GM12878 (cell line): ENCODE results near the gene MAMDC4. TPM values are rescaled to one million over a fixed set of nuclear protein-coding genes. Genes with fewer than 3 reads are reported as not detected.

Experiments
- ATAC-seq: fragments of 200-7000 bp; cut with Tn5 transposase; 3 replicates; pipeline ENCODE4 v1.9.1; 2020; ENCODE audit warnings: mild to moderate bottlenecking, moderate library complexity
- BruUV-seq: library from RNA; stranded (reverse); fragments of 400-500 nt; replicated peaks from 2 replicates; lab custom pipeline; 2021; lab: Mats Ljungman, UMichigan
- CTCF ChIA-PET: fragments of 300-600 bp; sonication (Branson Sonifier 250); formaldehyde crosslinking; extraction: SDS; loops from one replicate; lab custom pipeline; 2021; ENCODE audit warnings: inconsistent platforms; lab: Yijun Ruan, JAX
- POLR2A ChIA-PET: fragments of 350-600 bp; formaldehyde crosslinking; extraction: SDS; loops from one replicate; lab custom pipeline; 2021; ENCODE audit warnings: inconsistent platforms; lab: Charles Lee
- RAD21 ChIA-PET: fragments of 300-600 bp; sonication (Branson Sonifier 250); formaldehyde crosslinking; loops from one replicate; lab custom pipeline; 2023; ENCODE audit warnings: antibody characterized with exemption; ENCODE audit not compliant: unreplicated experiment; lab: Charles Lee
- SMC1A ChIA-PET: fragments of 300-600 bp; sonication (Branson Sonifier 250); formaldehyde crosslinking; loops from one replicate; lab custom pipeline; 2023; ENCODE audit not compliant: unreplicated experiment, uncharacterized antibody; lab: Charles Lee
- DNase-seq: peaks from one replicate; pipeline ENCODE4 v3.0.0-alpha.2; 2011; ENCODE audit warnings: low read depth, low spot score
- FAIRE-seq: peaks from 3 replicates; lab custom pipeline; 2011; peaks lifted over from hg19 to GRCh38; lab: Jason Lieb, UNC
- H2AFZ ChIP-seq: 2 replicates; pipeline ENCODE4 v1.6.0; 2011; ENCODE audit warnings: low read depth, low read length, control low read depth; ENCODE audit not compliant: control insufficient read depth
- H3K27ac ChIP-seq: 2 replicates; pipeline ENCODE4 v1.5.1; 2011; ENCODE audit warnings: control low read depth; ENCODE audit not compliant: control insufficient read depth, insufficient read depth
- H3K27me3 ChIP-seq, 2 experiments: replicated peaks in 1 of 2; 2 replicates each; pipeline versions ENCODE4 v1.6.0 to v1.6.1; 2011; ENCODE audit warnings: low read length in 1 of 2; ENCODE audit not compliant: control insufficient read depth in 2 of 2, insufficient read depth in 2 of 2
- H3K36me3 ChIP-seq, 2 experiments: 2 replicates each; pipeline ENCODE4 v1.5.1; 2011; ENCODE audit warnings: low read length in 1 of 2; ENCODE audit not compliant: control insufficient read depth in 2 of 2, insufficient read depth in 2 of 2
- H3K4me1 ChIP-seq: 2 replicates; pipeline ENCODE4 v1.6.1; 2011; ENCODE audit warnings: mild to moderate bottlenecking, low read length, moderate library complexity, mixed read lengths; ENCODE audit not compliant: control insufficient read depth, insufficient read depth
- H3K4me2 ChIP-seq: 2 replicates; pipeline ENCODE4 v1.6.0; 2011; ENCODE audit warnings: control low read depth; ENCODE audit not compliant: control insufficient read depth, insufficient read depth
- H3K4me3 ChIP-seq: fragments of 200-600 bp; sonication (generic); 2 replicates; pipeline ENCODE4 v1.5.1; 2016
- H3K79me2 ChIP-seq: 2 replicates; pipeline ENCODE4 v1.6.0; 2011; ENCODE audit warnings: low read length; ENCODE audit not compliant: control insufficient read depth, insufficient read depth
- H3K9ac ChIP-seq: 2 replicates; pipeline ENCODE4 v1.8.0; 2011; ENCODE audit warnings: low read length, control low read depth, mixed read lengths; ENCODE audit not compliant: control insufficient read depth, insufficient read depth
- H3K9me3 ChIP-seq: replicated peaks from 3 replicates; pipeline ENCODE4 v1.5.1; 2011; ENCODE audit warnings: mild to moderate bottlenecking, low read length; ENCODE audit not compliant: control insufficient read depth, insufficient read depth
- H4K20me1 ChIP-seq: 2 replicates; pipeline ENCODE4 v1.6.0; 2011; ENCODE audit not compliant: control insufficient read depth, insufficient read depth
- GATAD2B ChIP-seq: fragments of 450-650 bp; conservative IDR thresholded peaks from 2 replicates; pipeline ENCODE4 v1.6.1; 2017; ENCODE audit warnings: low read depth, mild to moderate bottlenecking, moderate library complexity
- LARP7 ChIP-seq: fragments of 450-650 bp; IDR thresholded peaks from 2 replicates; pipeline ENCODE4 v1.6.1; 2017; ENCODE audit warnings: mild to moderate bottlenecking
- POLR2A ChIP-seq: IDR thresholded peaks from 2 replicates; pipeline ENCODE4 v1.6.1; 2011; ENCODE audit warnings: low read depth, mild to moderate bottlenecking, low read length
- TCF12 ChIP-seq: IDR thresholded peaks from 2 replicates; pipeline ENCODE4 v1.6.1; 2011; ENCODE audit warnings: low read depth, mild to moderate bottlenecking, low read length
- ZNF207 ChIP-seq: fragments of 450-650 bp; IDR thresholded peaks from 2 replicates; pipeline ENCODE4 v1.6.1; 2014; ENCODE audit warnings: antibody characterized with exemption, mild to moderate bottlenecking, borderline replicate concordance
- WGBS: methylation state at CpG from one replicate; pipeline ENCODE4 v1.1.6; 2016; ENCODE audit warnings: low lambda C conversion rate; ENCODE audit not compliant: insufficient replicate concordance, insufficient coverage; ENCODE audit errors: missing lambda C conversion rate; 5-methylcytosine and 5-hydroxymethylcytosine counted together
- in situ Hi-C: fragments of 300-500 bp; cut with MboI; formaldehyde crosslinking; loops from 9 replicates; pipeline ENCODE4 v1.14.3; 2018; ENCODE audit warnings: mixed read lengths
- intact Hi-C: fragments of 100-400 bp; cut with micrococcal nuclease; formaldehyde crosslinking; loops from one replicate; pipeline ENCODE4 v1.14.2; 2022; ENCODE audit not compliant: unreplicated experiment
- polyA plus RNA-seq, 11 experiments: library from polyadenylated mRNA; depleted of rRNA in 4 of 11; unstranded in 6 of 11; stranded (reverse) in 5 of 11; fragments of >200 nt; fragmentation: Nextera tagmentation in 4 of 11; fragmentation: Illumina TruSeq in 1 of 11; extraction: Ambion mirVana in 4 of 11; extraction: Trizol in 1 of 11; gene quantifications; 1 replicate in 1 of 11; 2 replicates in 10 of 11; pipeline versions ENCODE4 v1.2.1 to v1.2.3, GENCODE V29; 2011 to 2016; ENCODE audit warnings: inconsistent platforms in 2 of 11, missing spikeins in 2 of 11, low read depth in 1 of 11
- total RNA-seq, 4 experiments: library from RNA; depleted of rRNA in 3 of 4; stranded (reverse); fragments of >200 nt in 3 of 4; fragmentation: Illumina TruSeq in 1 of 4; extraction: Trizol in 1 of 4; gene quantifications; 2 replicates each; pipeline versions ENCODE4 v1.2.1 to v1.2.3, GENCODE V29; 2013 to 2021

MAMDC4 gene
- total and polyA plus RNA-seq, 10 of the 15 experiments (the other 5 are each of a cell fraction or from before 2014, with no cell fraction given), result 0.22 to 5.7 (median 2.4) TPM; not detected in 1

DNA sequence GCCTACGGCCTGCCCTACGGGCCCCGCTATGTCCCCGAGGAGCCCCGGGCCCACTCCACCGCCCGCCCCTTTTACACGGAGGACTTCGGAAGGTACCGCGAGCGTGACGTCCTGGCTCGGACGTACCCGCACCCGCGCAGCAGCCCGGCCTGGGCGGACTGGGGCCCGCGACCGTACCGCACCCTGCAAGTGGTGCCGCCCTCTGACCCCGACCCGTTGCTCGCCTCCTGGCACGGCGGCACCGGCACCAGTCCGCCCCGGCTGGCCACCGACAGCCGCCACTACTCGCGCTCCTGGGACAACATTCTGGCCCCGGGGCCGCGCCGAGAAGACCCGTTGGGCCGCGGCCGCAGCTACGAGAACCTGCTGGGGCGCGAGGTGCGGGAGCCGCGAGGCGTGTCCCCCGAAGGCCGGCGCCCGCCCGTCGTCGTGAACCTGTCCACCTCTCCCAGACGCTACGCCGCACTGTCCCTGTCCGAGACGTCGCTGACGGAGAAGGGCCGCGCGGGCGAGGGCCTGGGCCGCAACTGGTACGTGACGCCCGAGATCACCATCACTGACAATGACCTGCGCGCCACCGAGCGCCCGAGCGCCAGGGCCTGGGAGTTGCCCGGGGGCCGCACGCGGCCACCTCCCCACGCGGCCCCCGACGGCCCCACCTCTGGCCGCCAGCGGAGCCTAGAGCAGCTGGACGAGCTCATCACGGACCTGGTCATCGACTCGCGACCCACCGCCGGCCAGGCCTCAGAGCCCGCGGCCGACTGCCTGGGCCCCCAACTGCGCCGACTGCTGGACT, 6.5 kb upstream of the MAMDC4 start:
- in situ Hi-C loops, result no loop called here
- Histone ChIP-seq H2AFZ (no peak overlapping the region), H3K4me2 (no peak overlapping the region), H3K36me3 (peaks cover 1 to 3% of the 10 kb centered on the region in 2 experiments; a peak in 3 of 4 replicates), H3K4me3 (no peak overlapping the region), H3K9me3 (peaks cover 4% of the 10 kb centered on the region; the same call in 1 of the 3 replicates), H3K4me1 (peaks cover 13% of the 10 kb centered on the region), H3K27ac (no peak overlapping the region), H3K9ac (no peak overlapping the region), H3K79me2 (peaks cover 10% of the 10 kb centered on the region; the same call in 1 of the 2 replicates), H4K20me1 (no peaks in the 10 kb centered on the region; the same call in 1 of the 2 replicates), H3K27me3 (no peaks in the 10 kb centered on the region; a peak in 1 of 4 replicates)
- FAIRE-seq, result no peak
- CTCF ChIA-PET, result interaction anchor here (4.5 kb wide), 1 partner anchor 39 kb away, joined by 46 read pairs; the partner anchor contains the start of gene TRAF2
- SMC1A ChIA-PET, result no interaction called here
- intact Hi-C loops, result loop anchor here (5.0 kb wide), 2 partner anchors 37 to 192 kb away; no protein-coding TSS in a partner anchor
- RAD21 ChIA-PET, result interaction anchor here (4.1 kb wide), 1 partner anchor 53 kb away, joined by 16 read pairs; no protein-coding TSS in a partner anchor
- WGBS, result 86% methylated on average over 51 of the region's 102 CpGs
- no TSS peak for BruUV-seq
- POLR2A ChIA-PET, result no interaction called here
- TF ChIP-seq POLR2A, result peak; percentile 18; the same call in 1 of the 2 replicates
- no peak for TF ChIP-seq TCF12
- DNase-seq, result no peak
- ATAC-seq, result no peak

DNA sequence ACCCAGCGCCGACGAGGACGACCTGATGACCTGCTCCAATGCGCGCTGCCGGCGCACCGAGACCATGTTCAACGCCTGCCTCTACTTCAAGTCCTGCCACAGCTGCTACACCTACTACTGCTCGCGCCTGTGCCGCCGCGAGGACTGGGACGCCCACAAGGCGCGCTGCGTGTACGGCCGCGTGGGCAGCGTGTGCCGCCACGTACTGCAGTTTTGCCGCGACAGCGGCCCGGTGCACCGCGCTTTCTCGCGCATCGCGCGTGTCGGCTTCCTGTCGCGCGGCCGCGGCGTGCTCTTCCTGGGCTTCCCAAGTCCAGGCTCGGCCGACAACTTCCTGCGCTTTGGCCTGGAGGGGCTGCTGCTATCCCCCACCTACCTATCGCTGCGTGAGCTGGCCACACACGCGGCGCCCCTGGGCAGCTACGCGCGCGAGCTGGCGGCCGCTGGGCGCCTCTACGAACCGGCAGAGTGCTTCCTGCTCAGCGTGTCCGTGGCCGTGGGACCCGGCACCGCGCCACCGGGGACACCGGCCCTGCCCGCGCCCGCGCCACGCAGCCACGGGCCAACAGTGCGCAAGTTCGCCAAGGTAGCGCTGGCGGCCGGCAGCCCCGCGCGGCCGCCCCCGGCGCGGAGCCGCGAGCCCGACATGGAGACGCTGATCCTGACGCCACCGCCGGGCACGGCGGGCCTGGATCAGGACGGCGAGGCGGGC, 5.6 kb upstream of the MAMDC4 start:
- Histone ChIP-seq H4K20me1 (no peaks in the 10 kb centered on the region; the same call in 1 of the 2 replicates), H3K27me3 (no peaks in the 10 kb centered on the region; a peak in 1 of 4 replicates), H3K79me2 (peaks cover 10% of the 10 kb centered on the region; the same call in 1 of the 2 replicates), H3K9me3 (peaks cover 4% of the 10 kb centered on the region; the same call in 1 of the 3 replicates), H3K36me3 (peaks cover 4 to 8% of the 10 kb centered on the region in 2 experiments; a peak in 3 of 4 replicates), H2AFZ (no peak overlapping the region), H3K27ac (no peak overlapping the region), H3K4me3 (no peak overlapping the region), H3K9ac (no peak overlapping the region), H3K4me2 (no peak overlapping the region), H3K4me1 (peaks cover 13% of the 10 kb centered on the region)
- no peak for ATAC-seq
- ChIA-PET POLR2A (no interaction called here), SMC1A (no interaction called here), RAD21 (interaction anchor here (1.7 kb wide), 1 partner anchor 40 kb away, joined by 5 read pairs; the partner anchor contains the start of gene TRAF2), CTCF (interaction anchor here (1.8 to 2.2 kb wide), 2 partner anchors 40 to 53 kb away, joined by 4 to 7 read pairs; partner anchors contain the start of gene TRAF2)
- no peak for DNase-seq
- no peak for FAIRE-seq
- 78% methylated on average over 78 of the region's 98 CpGs for WGBS
- BruUV-seq, result no TSS peak
- intact Hi-C loops (loop anchor here (5.0 kb wide), 2 partner anchors 36 to 191 kb away; no protein-coding TSS in a partner anchor), in situ Hi-C loops (no loop called here)
- TF ChIP-seq GATAD2B, result 0 out of 2 replicates have a peak, but pooled peaks have one; percentile 35
- no peak for TF ChIP-seq ZNF207
- peak; percentile 53 for TF ChIP-seq POLR2A
- 0 out of 2 replicates have a peak, but pooled peaks have one; percentile 26 for TF ChIP-seq LARP7
